OCI-M2 (cell line): ENCODE data around the gene LRFN5.
"Not testable (repeated sequence)": the region's sequence is repeated elsewhere in the genome, so short reads cannot be mapped to it uniquely, and the experiment has no call there.

ENCODE experiments used
- DNase-seq: peaks from one replicate; lab custom pipeline; 2025; ENCODE audit not compliant: unreplicated experiment; lab: John Stamatoyannopoulos, UW

LRFN5 gene

DNA sequence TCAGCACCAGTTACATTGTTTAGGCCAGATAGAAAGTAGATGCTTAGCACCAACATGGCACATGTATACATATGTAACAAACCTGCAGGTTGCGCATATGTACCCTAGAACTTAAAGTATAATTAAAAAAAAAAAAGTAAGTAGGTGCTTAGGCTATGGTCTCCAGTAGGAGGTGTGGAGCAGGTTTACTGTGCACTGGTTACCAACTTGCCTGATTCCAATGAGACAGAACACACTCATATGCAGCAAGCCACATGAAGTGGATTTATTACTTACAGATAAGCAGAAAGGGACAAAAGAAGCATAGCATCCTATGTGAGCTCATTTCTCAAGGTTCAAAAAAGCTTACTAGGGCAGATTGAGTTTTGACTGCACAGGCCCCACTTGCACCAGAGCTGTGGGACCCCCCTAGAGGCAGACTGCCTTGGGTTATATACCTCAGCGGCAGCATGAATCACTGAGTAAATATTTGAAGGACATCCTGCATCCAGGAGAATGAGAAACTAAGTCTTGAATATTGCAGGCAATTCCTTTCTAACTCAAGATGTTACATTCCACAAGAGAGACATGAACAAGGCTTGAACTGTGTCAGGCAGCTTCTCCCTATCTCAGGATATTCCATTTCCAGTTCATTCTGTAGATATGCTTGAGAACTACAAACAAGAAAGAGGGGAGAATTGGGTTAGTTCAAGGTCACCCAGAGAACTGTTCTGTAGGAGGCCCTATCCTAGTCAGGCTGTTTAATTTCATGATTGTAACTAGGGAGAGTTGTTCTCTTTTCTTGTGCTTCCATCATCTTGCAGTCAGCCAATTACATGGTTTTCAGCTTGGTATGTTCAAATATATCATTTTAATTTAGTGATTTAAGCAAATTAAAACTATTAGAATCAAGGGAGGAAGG is 30.1 kb downstream of the LRFN5 start:
- DNase-seq = no peak

GRCh38 chr14:41641690-41642089 is 35.0 kb downstream of the LRFN5 start:
- no peak for DNase-seq

DNA sequence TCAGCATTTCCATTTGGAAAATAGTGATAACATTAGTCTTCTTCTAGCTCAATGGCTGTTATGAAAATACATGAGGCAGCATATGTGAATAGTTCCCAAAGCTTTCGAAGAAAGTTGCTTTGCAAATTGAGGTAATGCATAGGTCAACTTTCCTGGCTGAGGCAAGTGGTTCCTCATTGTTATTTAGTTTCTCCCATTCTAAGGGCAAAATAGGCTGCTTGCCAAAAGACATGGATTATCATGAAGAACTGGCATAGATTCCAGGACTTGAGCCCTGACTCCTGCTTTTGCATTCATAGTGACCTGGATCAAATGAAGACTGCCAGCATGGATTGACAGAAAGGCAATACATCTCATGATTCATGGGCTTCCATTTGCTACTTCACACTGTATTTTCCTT is 35.7 kb downstream of the LRFN5 start:
- no peak for DNase-seq

DNA sequence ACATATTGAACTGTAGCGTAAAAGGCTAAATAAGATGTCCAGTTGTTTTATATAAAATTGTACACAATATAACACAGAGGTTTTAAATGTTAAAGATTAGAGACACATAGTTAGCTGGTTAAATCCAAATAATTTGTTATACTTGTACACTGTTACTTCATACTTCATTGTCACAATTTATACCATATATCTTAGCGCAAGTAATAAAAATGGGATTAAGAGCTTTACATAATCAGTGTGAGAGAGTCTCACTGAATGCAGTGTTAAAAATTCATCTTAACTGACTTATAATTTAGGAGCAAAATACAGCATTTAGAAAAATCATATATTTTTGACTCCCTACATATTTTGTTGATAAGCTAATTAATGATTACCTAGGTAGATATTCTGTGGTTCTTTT is 36.1 kb downstream of the LRFN5 start:
- DNase-seq = no peak

GRCh38 chr14:41644606-41645005 is 37.9 kb downstream of the LRFN5 start:
- no peak for DNase-seq

- DNase-seq = no peak
Measured at GRCh38 chr14:41650802-41651201, 44.1 kb downstream of the LRFN5 start.

DNA sequence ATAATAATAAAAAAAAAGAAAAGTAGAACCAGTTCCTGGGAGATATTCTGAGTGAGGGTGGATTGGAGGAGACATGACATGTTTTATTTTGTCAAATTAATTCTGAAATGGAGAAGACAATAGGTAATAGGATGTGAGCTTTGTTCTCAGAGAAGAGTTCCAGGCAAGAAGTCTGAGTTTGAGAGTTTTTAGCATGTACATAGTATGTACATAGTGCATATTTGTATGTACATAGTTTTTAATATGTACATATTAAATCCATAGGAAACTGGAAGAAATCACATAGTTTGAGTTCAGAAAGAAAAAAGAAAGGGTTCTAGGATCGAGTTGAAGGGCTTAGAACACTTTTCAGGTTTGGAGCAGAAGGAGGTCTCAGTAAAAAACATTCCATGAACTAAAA is 47.5 kb downstream of the LRFN5 start:
- no peak for DNase-seq

- no peak for DNase-seq
Measured at GRCh38 chr14:41662780-41663472, 56.2 kb downstream of the LRFN5 start.

GRCh38 chr14:41663473-41663850 is 56.8 kb downstream of the LRFN5 start:
- no peak for DNase-seq

- no peak for DNase-seq
Measured at GRCh38 chr14:41666301-41666700, 59.6 kb downstream of the LRFN5 start.

DNA sequence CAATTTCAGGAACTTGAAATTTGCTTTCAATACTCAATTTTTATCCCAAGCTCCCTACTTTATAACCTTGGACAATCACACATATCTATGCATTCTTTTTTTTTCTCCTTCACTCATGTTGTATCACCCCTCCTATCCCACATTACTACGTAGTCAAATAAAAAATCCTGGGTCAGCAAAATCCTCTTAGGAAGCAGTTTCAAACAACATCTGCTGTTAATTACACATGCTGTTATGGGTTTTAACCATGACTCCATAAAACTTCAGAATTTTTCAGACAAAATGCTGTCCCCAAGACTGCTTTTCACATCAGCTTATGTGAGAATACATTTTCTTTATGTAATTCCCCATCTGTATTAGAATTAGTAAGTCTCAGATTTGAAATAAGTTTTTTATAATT is 61.7 kb downstream of the LRFN5 start:
- no peak for DNase-seq

GRCh38 chr14:41673601-41674000 is 66.9 kb downstream of the LRFN5 start:
- DNase-seq = not testable (repeated sequence)

GRCh38 chr14:41674511-41674971 is 67.9 kb downstream of the LRFN5 start:
- DNase-seq = not testable (repeated sequence)

DNA sequence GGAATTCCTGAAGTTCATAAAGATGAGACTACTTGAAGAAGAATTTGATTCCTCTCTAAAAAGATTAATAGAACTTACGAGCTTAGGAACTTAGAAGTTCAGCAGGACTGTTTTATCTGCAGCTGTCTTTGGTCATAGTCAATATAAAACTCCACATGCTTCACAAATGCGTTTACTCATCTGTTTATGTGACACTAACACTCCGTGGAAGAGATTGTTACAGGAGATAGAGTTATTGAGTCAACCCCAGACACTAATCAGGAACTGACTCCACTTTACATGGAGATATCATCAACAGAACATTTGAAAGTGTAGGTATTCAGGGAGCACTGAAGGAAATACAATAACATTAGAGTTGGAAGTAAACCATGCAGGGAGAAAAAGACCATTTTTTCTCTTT is 92.8 kb downstream of the LRFN5 start:
- no peak for DNase-seq

DNA sequence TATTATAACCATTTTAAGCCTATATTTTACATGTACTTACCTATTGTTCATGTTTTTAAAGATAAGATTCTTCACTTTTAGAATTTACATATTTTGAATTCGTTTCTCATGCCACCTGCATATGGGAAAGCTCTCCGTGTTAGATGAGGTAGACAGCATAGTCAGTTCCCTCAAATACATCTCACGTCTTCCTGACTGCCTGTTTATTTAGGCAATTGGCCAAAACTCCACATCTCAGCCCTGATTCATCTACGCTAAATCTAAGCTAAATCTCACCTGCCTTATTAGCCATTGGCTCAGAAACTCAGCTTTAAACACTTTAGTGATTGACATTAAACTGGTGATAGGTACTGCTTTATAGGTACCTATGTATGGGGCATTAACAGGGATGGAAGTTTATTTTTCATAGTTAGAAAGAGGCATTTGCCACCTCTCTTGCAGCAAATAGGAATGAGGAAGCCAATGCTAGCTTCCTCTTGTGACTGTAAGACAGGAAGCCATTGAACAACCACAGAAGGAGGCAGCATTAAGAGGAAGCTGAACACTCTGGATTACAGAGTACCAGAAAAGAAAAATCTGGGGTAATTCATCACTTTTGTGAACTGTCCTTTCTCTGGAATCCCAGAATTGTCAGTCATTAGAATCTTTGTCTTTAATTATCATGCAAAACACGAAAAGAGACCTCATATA is 111.9 kb downstream of the LRFN5 start:
- no peak for DNase-seq

DNA sequence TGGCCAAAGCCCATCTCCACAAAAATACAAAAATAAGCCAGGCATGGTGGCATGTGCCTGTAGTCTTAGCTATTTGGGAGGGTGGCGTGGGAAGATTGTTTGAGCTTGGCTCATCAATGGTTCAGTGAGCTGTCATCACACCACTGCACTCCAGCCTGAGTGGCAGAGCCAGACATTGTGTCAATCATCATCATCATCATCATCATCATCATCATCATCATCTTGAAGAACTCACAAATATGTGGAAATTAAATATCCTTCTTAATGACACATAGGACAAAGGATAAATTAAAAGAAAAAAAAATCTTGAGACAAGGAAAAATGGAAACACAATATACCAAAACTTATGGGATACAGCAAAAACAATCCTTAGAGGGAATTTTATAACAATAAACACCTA is 132.5 kb downstream of the LRFN5 start:
- no peak for DNase-seq

- no peak for DNase-seq
Measured at GRCh38 chr14:41743140-41743539, 136.5 kb downstream of the LRFN5 start.

- DNase-seq = no peak
Measured at GRCh38 chr14:41749429-41749828, 142.8 kb downstream of the LRFN5 start.

- not testable (repeated sequence) for DNase-seq
Measured at GRCh38 chr14:41750575-41750974, 143.9 kb downstream of the LRFN5 start.

DNA sequence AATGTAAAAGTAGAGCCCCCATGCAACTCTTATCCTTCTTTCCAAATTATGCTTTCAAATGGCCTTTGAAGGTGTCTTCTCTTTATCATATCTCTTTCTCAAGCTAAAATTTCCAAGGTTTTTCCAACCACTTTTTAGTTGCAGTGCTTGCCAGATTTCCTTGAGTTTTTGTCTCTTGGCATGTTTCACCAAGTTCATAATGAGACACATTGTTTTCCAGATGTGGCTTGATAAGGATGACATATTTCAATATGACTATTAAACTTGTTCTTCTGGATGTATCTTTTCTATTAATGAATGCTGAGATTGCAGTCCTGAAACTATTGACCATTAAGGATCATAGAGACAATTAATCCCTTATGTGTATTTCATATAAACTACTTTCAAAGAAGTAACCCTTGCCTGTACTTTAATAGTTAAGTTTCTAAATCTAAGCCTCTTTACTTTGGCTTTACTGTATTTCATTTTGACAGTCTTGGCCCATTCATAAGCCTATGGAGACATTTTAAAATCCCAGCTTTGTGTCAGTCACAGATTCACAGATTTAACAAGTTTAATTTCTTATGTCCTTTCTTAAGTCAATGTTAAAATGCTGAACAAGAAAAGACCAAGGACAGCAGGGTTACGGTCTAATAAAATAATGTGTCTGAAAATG is 151.5 kb downstream of the LRFN5 start:
- no peak for DNase-seq

DNA sequence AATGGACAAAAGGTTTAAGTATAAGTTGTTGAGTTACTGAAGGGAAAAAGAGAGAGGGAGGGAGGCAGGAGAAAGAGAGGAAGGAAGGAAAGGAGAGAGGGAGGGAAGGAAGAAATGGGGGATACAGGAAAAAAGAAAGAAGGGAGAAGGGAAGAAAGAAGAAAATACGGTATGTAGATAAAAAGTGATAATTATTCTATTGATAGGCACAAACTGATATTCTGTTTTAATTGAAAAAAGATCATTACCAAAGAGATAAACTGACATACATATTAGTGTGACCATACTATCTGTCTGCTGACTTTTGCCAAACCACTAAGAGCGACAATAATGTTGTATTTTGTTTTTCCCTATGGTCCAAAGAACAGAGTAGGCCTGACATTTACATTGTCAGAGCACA is 154.5 kb downstream of the LRFN5 start:
- DNase-seq = no peak
